ENCODE data around the gene FYB1.
"Not testable (repeated sequence)": the region's sequence is repeated elsewhere in the genome, so short reads cannot be mapped to it uniquely, and the experiment has no call there.

The FYB1 gene

DNA sequence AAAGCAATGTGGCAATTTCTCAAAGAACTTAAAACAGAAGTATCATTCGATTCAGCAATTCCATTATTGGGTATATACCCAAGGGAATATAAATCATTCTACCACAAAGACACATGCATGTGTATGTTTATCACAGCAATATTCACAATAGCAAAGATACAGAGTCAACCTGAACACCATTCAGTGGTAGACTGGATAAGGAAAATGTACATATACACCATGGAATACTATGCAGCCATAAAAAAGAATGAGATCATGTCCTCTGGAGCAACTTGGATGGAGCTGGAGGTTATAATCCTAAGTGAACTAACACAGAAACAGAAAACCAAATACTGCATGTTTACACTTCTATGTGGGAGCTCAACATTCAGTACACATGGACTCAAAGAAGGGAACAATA is 21.4 kb upstream of the FYB1 start:
- H3K4me3 ChIP-seq (ENCODE audit: low read length) = no peak overlapping the region
- H2AFZ ChIP-seq (ENCODE audit: low read depth, low read length) = no peak overlapping the region
- H3K36me3 ChIP-seq (ENCODE audit: insufficient read depth, low read length) = no peaks in the 10 kb centered on the region
- no peaks in the 10 kb centered on the region for H3K4me1 ChIP-seq (ENCODE audit: insufficient read depth, low read length)
- no peaks in the 10 kb centered on the region for H3K9me3 ChIP-seq (ENCODE audit: low read length)
- no peaks in the 10 kb centered on the region for H3K27me3 ChIP-seq (ENCODE audit: insufficient read depth, low read length)

DNA sequence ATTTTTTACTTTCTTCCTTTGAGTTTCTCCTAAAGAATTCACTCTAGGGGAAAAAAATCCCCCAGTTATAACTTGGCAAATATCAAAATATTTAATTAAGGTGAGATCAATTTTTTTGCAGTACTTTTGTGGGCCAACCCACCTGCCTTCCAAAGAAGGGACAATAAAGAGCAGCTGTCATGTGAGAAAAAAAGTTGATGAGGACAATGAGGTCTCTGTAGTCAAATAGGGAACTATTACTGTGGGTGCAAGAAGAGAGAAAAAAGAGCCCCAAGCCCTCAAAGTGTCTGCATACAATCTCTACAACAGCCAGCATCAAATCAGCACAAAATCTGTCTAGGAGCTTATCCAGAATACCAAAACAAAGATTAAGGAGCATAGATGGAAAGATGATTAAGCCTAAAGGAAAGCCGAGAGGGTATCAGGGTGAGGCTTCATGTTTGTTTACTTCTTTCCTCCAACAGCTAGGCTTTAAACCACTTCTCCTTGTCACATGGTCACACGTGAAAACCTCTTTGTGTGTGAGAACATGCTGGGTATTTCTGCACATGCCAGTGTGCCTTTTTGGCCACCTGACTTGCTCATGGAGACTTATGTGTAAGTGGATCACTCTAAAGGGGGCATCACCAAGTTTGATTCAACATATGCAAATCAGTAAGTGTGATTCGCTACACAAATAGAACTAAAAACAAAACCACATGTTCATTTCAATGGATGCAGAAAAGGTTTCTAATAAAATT is 19.2 kb upstream of the FYB1 start:
- Histone ChIP-seq H3K4me3 (ENCODE audit: low read length) (no peak overlapping the region), H2AFZ (ENCODE audit: low read depth, low read length) (no peak overlapping the region), H3K9me3 (ENCODE audit: low read length) (no peaks in the 10 kb centered on the region), H3K4me1 (ENCODE audit: insufficient read depth, low read length) (no peaks in the 10 kb centered on the region), H3K36me3 (ENCODE audit: insufficient read depth, low read length) (no peaks in the 10 kb centered on the region), H3K27me3 (ENCODE audit: insufficient read depth, low read length) (no peaks in the 10 kb centered on the region)

DNA sequence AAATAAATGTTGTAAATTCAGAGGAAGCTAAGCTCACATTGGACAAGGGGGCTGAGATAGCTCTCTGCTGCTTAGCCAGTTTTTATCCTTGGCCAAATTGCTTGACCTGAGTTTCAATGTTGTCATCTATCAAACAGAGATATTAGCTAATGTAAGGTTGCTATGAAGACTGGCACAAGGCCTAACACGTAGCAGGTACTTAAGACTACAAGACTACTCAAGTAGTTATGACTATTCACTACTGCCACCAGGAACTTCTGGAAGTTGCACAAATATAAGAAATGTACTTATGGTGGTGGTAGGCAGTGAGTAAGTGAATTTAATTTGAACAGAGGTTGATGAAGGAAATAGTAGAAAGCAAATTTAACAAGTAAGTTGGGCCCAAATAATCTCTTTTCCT is 17.4 kb upstream of the FYB1 start:
- no peaks in the 10 kb centered on the region for H3K27me3 ChIP-seq (ENCODE audit: insufficient read depth, low read length)
- no peak overlapping the region for H3K4me3 ChIP-seq (ENCODE audit: low read length)
- no peak overlapping the region for H2AFZ ChIP-seq (ENCODE audit: low read depth, low read length)
- no peaks in the 10 kb centered on the region for H3K9me3 ChIP-seq (ENCODE audit: low read length)
- H3K4me1 ChIP-seq (ENCODE audit: insufficient read depth, low read length) = no peaks in the 10 kb centered on the region
- H3K36me3 ChIP-seq (ENCODE audit: insufficient read depth, low read length) = no peaks in the 10 kb centered on the region

DNA sequence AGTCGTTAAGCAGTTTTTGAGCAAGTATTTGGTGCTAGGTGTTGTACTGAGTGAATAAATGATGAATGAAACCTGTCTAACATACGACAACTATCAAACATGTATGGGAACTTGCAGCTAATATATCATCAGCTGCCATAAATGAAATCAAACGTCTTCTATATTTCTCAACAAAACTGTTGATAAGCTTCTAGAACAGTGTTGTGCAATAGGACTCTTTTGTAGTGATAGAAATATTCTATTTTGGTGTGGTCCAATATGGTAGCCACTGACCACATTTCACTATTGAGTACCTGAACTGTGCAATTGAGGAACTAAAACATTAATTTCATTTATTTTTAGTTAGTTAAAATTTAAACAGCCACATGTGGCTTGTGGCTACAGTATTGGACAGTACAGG is 16.3 kb upstream of the FYB1 start:
- H3K9me3 ChIP-seq (ENCODE audit: low read length) = no peaks in the 10 kb centered on the region
- H3K4me3 ChIP-seq (ENCODE audit: low read length) = no peak overlapping the region
- H3K36me3 ChIP-seq (ENCODE audit: insufficient read depth, low read length) = no peaks in the 10 kb centered on the region
- no peaks in the 10 kb centered on the region for H3K27me3 ChIP-seq (ENCODE audit: insufficient read depth, low read length)
- no peak overlapping the region for H2AFZ ChIP-seq (ENCODE audit: low read depth, low read length)
- H3K4me1 ChIP-seq (ENCODE audit: insufficient read depth, low read length) = no peaks in the 10 kb centered on the region

DNA sequence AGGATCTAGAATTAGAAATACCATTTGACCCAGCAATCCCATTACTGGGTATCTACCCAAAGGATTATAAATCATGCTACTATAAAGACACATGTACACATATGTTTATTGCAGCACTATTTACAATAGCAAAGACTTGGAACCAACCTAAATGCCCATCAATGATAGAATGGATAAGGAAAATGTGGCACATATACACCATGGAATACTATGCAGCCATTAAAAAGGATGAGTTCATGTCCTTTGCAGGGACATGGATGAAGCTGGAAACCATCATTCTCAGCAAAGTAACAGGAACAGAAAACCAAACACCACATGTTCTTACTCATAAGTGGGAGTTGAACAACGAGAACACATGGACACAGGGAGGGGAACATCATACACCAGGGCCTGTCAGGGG is 15.1 kb upstream of the FYB1 start:
- not testable (repeated sequence) for H3K4me3 ChIP-seq (ENCODE audit: low read length); H3K4me1 ChIP-seq (ENCODE audit: insufficient read depth, low read length)

DNA sequence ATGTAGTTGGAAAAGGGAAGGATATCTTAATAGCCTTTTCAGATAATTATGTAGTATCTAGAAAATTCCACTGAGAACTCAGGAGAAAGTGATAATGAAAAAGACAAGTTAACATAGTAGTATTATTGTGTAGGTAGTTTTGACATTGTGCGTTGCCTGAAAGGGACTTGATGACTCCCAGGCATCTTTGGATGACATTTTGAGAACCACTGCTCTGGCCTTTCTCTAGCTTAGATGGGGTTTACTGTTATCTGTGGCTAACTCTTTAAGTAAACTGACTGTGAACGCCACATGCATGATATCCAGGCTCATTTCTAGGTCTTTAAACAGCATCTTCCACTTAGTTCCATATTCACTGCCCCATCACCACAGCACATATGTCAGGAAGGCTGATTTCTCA is 14.4 kb upstream of the FYB1 start:
- H3K4me1 ChIP-seq (ENCODE audit: insufficient read depth, low read length) = no peaks in the 10 kb centered on the region
- no peaks in the 10 kb centered on the region for H3K36me3 ChIP-seq (ENCODE audit: insufficient read depth, low read length)
- no peaks in the 10 kb centered on the region for H3K27me3 ChIP-seq (ENCODE audit: insufficient read depth, low read length)
- no peaks in the 10 kb centered on the region for H3K9me3 ChIP-seq (ENCODE audit: low read length)
- no peak overlapping the region for H3K4me3 ChIP-seq (ENCODE audit: low read length)
- H2AFZ ChIP-seq (ENCODE audit: low read depth, low read length) = no peak overlapping the region

More for the DNA sequence above, 15.1 kb upstream of the FYB1 start:
- H3K9me3 ChIP-seq (ENCODE audit: low read length); H2AFZ ChIP-seq (ENCODE audit: low read depth, low read length); H3K27me3 ChIP-seq (ENCODE audit: insufficient read depth, low read length); H3K36me3 ChIP-seq (ENCODE audit: insufficient read depth, low read length): not testable (repeated sequence)

DNA sequence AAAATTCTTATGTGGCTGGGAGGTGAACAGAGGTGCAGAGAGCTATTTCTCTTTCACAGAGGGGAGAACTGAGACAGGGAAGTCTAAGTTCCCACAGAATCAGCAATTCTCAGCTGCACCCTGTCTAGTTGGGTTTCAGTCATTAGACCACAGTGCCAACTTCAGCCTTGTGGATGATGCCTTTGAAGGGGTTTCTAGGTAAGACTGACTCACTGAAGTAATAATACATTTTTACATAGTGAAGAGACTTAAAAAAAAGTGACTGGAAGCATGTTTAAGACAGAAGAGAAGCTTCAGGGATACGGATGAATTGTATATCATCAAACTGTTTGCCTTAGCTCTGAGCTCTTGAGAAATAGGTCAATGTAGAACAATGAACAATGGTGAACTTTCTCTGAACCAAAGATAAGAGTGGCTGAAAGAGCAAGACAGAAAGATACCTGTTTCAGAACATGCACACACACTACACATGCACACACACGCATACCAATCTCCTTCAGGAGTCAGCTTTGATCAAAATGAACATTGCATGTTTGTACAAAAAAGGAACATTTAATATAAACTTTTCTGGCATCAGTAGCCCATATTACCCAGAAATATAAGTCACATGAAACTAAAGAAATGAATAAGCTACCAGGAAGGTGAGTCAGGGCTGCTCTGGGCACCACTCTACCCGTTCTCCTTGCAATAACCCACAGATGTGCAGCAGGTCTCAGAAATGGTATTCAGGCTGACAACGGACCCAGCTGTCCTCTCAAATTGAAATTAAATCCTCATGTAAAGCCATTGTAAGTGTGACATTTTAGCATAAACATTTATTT is 12.6 kb upstream of the FYB1 start:
- no peak overlapping the region for H3K4me3 ChIP-seq (ENCODE audit: low read length)
- H3K4me1 ChIP-seq (ENCODE audit: insufficient read depth, low read length) = no peaks in the 10 kb centered on the region
- no peaks in the 10 kb centered on the region for H3K27me3 ChIP-seq (ENCODE audit: insufficient read depth, low read length)
- no peak overlapping the region for H2AFZ ChIP-seq (ENCODE audit: low read depth, low read length)
- no peaks in the 10 kb centered on the region for H3K9me3 ChIP-seq (ENCODE audit: low read length)
- H3K36me3 ChIP-seq (ENCODE audit: insufficient read depth, low read length) = no peaks in the 10 kb centered on the region

DNA sequence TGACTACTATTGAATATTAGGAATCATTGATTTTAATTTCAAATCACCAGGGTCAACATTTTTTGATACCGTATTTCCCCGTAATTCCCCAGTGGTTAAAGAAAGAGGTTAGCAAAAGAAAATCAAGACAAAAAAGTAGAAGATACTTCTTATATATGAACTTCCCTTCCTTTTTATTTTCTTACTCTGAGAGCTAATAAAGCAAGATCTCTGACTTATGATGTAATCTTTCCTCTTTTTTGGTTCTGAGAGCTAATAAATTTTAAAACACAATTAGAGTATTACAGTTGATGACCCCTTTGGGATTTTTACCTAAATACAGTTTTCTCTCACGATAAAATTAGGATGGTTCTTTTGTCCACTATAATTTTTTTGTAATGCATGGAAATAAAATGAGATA is 9.2 kb upstream of the FYB1 start:
- Histone ChIP-seq H2AFZ (ENCODE audit: low read depth, low read length) (no peak overlapping the region), H3K4me1 (ENCODE audit: insufficient read depth, low read length) (no peaks in the 10 kb centered on the region), H3K4me3 (ENCODE audit: low read length) (no peak overlapping the region), H3K27me3 (ENCODE audit: insufficient read depth, low read length) (no peaks in the 10 kb centered on the region), H3K36me3 (ENCODE audit: insufficient read depth, low read length) (no peaks in the 10 kb centered on the region), H3K9me3 (ENCODE audit: low read length) (no peaks in the 10 kb centered on the region)

DNA sequence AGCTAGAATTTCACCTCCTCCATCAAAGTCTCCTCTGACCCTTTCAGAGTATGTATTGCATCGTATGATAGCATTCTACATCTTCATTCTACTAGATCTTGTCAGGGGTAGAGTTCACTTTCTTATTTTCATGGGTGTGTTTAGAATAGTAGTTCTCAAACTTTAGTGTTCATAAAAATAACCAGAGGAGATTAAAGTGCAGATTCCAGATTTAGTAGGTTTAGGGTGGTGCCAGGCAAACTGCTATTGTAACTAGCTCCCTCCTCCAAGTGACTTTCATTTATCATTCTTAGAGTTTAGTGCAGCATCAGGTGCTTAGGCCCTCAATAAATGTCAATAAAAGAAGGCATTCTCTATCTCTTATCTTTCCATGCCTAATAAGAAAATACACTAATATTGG is 7.2 kb upstream of the FYB1 start:
- Histone ChIP-seq H2AFZ (ENCODE audit: low read depth, low read length) (no peak overlapping the region), H3K9me3 (ENCODE audit: low read length) (no peaks in the 10 kb centered on the region), H3K4me1 (ENCODE audit: insufficient read depth, low read length) (no peaks in the 10 kb centered on the region), H3K4me3 (ENCODE audit: low read length) (no peak overlapping the region), H3K36me3 (ENCODE audit: insufficient read depth, low read length) (no peaks in the 10 kb centered on the region), H3K27me3 (ENCODE audit: insufficient read depth, low read length) (no peaks in the 10 kb centered on the region)

DNA sequence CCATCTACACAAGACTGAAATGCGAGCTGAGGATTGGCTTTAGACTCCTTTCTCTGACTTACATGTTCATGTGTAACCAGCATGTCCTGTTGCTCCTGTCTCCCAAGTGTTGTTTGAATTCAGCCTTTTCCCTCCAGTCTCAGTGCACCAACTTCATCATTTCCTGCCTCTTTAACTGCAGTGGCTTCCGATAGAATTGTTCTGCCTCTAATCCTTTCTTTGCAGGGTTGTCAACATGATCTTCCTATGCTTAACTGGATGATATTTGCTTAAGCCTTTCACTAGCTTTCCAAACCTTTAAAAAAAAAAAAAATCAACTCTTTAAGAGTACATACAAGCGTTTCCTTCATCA is 6.7 kb upstream of the FYB1 start:
- Histone ChIP-seq H3K9me3 (ENCODE audit: low read length) (no peaks in the 10 kb centered on the region), H3K27me3 (ENCODE audit: insufficient read depth, low read length) (no peaks in the 10 kb centered on the region), H3K4me3 (ENCODE audit: low read length) (no peak overlapping the region), H3K36me3 (ENCODE audit: insufficient read depth, low read length) (no peaks in the 10 kb centered on the region), H3K4me1 (ENCODE audit: insufficient read depth, low read length) (no peaks in the 10 kb centered on the region), H2AFZ (ENCODE audit: low read depth, low read length) (no peak overlapping the region)

DNA sequence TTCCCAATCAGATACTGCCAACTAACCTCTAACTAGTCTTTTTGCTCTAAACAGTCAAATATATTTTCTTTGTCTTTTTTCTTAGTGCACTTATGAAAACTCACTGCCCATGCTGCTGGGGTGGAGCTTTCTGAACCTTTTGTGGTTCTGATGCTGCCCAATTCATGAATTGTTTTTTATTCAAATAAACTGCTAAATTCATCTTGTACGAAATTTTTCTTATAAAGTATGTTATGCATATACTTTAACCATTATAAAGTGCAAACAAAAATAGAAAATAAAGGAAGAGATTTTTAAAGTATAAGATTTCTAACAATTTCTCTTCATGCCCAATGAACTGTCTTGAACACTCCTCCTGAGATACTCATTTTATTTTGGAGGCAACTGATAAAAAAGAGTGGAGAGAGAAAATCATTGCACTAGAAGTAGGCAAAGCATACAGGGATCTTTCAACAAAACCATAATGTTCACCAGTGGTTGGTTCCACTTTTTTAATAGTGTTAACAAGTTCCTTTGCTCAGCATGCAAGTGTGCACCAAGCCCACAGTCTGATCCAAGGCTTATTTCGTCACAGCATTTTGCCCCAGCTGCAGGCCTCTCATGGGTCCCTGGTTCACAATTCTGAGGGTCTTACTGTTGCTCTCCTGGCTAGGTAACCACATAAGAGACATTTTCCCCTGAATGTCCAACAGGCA is 6.2 kb upstream of the FYB1 start:
- Histone ChIP-seq H3K4me3 (ENCODE audit: low read length) (no peak overlapping the region), H2AFZ (ENCODE audit: low read depth, low read length) (no peak overlapping the region), H3K4me1 (ENCODE audit: insufficient read depth, low read length) (no peaks in the 10 kb centered on the region), H3K36me3 (ENCODE audit: insufficient read depth, low read length) (no peaks in the 10 kb centered on the region), H3K9me3 (ENCODE audit: low read length) (no peaks in the 10 kb centered on the region), H3K27me3 (ENCODE audit: insufficient read depth, low read length) (no peaks in the 10 kb centered on the region)

DNA sequence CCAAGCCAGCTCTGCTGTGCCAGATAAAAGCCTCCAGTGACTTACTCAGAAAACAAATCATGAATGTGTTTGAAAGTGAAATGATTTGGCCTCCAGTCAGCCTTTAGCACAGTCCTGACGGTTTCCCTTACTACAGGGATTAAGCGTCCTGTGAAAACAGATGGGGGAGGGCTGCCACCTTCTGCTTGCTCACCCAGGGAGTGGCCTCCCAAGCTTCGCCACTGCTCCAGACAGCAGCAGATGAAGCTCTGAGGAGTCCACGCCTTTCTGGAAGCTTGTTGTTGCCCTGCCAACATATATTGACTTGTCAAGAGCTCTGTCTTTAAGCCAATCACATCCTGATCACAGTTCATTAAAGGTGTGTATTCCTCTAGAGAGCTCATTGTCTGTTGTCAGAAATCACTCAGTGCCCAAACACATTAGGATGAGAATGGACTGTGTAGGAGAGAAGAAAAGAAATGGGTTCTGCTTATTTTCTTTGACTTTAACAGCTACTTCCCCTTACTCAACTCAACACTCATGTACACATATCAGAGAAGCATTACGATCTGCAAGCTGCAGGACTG is 4.9 kb upstream of the FYB1 start:
- no peak overlapping the region for H2AFZ ChIP-seq (ENCODE audit: low read depth, low read length)
- H3K4me3 ChIP-seq (ENCODE audit: low read length) = no peak overlapping the region
- no peaks in the 10 kb centered on the region for H3K27me3 ChIP-seq (ENCODE audit: insufficient read depth, low read length)
- no peaks in the 10 kb centered on the region for H3K9me3 ChIP-seq (ENCODE audit: low read length)
- no peaks in the 10 kb centered on the region for H3K36me3 ChIP-seq (ENCODE audit: insufficient read depth, low read length)
- no peaks in the 10 kb centered on the region for H3K4me1 ChIP-seq (ENCODE audit: insufficient read depth, low read length)

DNA sequence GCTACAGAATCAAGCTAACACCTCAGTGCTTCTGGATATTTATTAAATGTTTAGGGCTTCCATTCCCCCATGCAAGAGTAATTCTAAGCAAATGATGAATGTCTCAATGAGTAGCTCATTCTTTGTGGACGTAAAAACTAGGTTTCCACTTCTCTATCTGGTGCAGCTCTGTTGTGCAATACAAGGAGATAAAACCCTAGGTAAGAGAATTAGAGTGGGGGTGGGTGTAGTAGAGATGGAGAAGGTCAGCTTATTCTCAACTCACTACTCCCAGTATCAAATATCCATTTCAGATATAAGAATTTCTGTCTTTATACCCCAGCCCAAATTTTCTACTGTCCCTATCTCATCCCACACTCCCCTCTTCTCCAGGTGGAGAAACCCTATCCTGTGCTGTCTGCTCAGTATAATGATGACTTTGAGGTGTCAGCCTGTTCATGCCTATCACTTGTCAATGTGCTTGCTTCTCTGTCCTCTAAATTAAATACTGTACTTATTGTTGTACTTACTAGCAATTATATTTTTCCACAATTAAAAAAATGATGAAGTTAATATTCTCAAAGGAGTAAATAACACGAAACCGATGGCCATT is 4.3 kb upstream of the FYB1 start:
- Histone ChIP-seq H3K4me3 (ENCODE audit: low read length) (no peak overlapping the region), H3K27me3 (ENCODE audit: insufficient read depth, low read length) (no peaks in the 10 kb centered on the region), H3K36me3 (ENCODE audit: insufficient read depth, low read length) (no peaks in the 10 kb centered on the region), H2AFZ (ENCODE audit: low read depth, low read length) (no peak overlapping the region), H3K4me1 (ENCODE audit: insufficient read depth, low read length) (no peaks in the 10 kb centered on the region), H3K9me3 (ENCODE audit: low read length) (no peaks in the 10 kb centered on the region)

All from neuron (in vitro differentiated cells).